Stimulated activated CD4-positive, alpha-beta T cell treated with anti-CD3 and anti-CD28 coated beads, Interleukin-15, amount 100 ng/mL, for 48 hours (primary cell): Measurements from ENCODE around the gene GLCCI1.
"Not testable (repeated sequence)": the region's sequence is repeated elsewhere in the genome, so short reads cannot be mapped to it uniquely, and the experiment has no call there.

Experiments used
- DNase-seq, 2 donors: peaks; one replicate each; pipeline ENCODE4 v3.0.0-alpha.2; 2020; ENCODE audit warnings: low read depth in 2 of 2

Gene GLCCI1

DNA sequence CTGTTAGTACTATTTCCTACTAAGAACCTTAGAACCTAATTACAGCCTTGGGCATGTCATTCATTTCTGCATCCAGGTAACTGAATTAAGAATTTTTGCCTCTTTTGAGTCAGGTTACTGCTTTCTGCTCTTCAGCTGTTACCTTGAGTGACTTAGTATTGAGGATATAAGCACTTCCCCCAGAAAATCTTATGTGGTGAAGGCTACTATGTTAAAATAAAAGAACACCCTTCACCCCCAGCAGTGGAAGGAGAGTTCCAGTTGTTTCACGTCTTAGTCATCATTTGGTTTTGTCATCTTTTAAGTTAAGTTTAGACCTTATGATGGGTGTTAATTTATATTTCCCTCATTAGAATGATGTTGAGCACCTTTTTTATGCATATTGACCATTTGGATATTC, 82.8 kb downstream of the GLCCI1 start:
- no peak for DNase-seq

DNA sequence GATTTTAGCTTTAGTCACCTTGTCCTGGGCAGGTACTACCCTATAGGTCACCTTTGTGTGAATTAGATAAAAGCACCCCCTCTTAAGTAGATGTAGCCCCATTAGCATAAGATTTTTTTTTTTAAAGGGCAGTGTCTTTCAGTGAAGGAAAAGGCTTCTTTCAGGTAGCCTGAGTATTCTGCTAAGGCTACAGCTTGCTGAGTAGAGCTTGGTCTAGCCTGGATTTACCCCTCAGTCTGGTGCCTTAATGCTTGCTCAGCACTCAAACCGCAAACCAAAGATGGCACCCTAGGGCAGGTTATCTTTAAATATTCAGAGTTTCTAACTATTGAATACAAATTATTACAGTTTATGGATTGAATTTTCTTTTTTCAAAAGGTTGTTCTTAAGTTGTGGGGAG, 83.4 kb downstream of the GLCCI1 start:
- no peak for DNase-seq

DNA sequence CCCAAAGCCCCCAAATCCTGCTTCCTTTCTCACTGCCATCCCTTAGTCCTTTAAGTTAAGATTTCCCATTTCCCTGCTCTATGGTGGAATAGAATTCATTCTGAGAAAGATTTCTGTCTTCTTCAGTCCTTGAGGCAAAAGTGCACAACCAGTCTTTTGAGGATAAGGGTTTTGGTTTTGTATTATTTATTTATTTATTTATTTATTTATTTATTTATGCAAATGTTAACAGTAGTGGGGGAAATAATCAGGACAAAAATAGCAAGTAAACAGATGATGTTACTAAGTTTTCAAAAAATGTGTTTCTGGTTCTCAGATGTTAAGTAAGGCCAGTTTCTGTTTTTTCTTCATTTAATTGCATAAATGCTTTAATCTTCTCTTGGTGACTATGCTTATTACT, 84.2 kb downstream of the GLCCI1 start:
- DNase-seq: no peak

DNA sequence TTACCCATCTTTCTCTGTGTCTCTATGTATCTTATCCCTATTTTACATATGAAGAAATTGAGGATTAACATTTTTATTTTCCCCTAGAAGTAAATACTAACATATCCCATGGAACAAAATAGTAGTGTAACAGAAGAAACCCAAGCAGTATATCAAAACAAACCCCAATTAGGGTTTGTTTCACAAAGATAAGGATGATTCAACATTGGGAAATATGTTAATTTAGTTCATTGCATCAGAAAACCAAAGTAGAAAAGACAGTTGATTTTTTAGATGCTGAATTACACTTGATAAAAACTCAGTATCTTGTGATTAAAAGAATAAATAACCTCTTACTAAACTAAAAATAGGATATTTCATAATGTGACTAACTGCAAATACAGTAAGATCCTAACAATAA, 87.8 kb downstream of the GLCCI1 start:
- DNase-seq: no peak

DNA sequence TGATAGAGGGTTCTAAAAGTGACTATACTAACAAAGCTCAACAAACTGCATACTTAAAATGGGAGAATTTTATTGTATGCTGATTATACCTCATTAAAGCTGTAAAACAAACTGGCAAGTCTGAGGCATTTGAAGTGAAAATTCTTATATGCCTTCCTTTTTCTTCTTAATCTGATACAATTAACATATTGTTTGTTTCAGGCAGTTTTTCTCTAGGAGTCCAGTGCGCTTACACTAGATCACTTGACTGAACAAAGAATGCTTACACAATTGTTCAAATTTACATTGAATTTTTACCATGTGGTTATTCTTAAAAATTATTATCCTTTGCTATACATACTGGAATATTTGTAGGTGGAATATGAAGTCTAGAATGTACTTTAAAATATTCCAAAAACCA, 89.0 kb downstream of the GLCCI1 start:
- DNase-seq: no peak

DNA sequence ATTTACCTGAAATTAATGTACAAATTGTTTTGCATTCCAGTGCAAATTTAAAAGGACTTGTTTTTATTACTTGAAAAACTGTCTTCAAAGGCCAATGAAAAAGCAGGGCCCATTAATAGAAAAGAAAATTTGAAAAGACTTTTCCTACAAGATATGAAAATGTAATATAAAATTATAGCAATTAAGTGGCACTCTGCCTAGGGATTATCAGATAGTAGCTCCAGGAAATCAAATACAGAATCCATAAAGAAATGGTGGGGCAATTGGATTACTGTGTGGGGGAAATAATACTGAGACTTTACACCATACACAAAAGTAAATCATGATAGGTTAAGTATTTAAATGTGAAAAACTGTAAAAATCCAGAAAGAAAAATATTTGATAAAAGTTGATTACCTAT, 89.7 kb downstream of the GLCCI1 start:
- DNase-seq: no peak

DNA sequence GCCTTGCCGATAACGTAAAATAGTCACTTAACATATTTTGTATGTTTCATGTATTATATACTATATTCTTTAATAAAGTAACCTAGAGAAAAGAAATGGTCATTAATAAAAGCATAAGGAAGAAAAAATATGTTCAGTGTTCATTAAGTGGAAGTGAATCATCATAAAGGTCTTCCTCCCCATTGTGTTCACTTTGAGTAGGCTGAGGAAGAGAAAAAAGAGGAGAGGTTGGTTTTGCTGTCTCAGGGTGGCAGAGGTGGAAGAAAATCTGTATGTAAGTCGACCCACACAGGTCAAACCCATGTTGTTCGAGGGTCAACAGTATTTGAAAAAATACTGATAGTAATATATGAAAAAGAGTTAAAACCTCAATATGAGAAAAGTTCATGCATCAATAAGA, 90.3 kb downstream of the GLCCI1 start:
- no peak for DNase-seq

DNA sequence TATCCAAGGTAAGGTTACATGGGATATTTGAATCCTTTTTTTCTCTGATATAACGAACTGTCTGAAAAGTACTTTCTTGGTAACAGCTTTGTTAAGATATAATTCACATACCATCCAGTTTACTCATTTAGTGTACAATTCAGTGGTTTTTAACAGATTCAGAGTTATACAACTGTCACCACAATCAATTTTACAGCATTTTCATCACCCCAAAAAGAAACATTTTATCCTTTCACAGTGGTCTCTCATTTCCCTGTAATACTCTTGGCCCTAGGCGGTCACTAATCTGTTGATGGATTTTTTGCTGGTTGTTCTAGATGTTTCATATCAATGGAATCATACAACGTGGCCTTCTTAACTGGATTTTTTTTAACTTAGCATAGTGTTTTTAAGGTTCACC, 91.6 kb downstream of the GLCCI1 start:
- no peak for DNase-seq

DNA sequence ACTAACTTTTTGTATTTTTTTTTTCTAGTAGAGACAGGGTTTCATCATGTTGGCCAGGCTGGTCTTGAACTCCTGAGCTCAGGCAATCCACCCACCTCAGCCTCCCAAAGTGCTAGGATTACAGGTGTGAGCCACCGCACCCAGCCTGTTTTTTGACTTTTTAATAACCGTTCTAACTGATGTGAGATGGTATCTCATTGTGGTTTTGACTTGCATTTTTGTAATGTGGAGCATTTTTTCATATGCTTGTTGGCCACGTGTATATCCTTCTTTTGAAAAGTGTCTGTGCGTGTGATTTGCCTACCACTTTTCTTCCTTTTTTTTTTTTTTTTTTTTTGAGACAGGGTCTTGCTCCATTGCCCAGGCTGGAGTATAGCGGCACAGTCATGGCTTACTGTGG, 94.7 kb downstream of the GLCCI1 start:
- not testable (repeated sequence) for DNase-seq

DNA sequence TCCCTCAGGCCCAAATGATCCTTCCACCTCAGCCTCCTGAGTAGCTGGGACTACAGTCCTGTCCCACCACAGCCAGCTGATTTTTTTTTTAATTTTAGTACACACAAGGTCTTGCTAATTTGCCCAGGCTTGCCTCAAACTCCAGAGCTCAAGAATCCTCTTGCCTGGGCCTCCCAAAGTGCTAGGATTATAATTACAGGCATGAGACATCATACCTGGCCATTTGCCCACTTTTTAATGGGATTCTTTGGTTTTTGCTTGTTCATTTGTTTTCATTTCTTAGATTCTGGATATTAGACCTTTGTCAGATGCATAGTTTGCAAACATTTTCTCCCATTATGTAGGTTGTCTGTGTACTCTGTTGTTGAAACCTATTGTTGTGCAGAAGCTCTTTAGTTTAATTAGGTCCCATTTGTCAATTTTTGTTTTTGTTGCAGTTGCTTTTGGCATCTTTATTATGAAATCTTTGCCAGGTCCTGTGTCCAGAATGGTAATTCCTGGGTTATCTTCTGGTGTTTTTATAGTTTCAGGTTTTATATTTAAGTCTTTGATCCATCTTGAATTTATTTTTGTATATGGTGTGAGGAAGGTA, 95.2 kb downstream of the GLCCI1 start:
- no peak for DNase-seq

DNA sequence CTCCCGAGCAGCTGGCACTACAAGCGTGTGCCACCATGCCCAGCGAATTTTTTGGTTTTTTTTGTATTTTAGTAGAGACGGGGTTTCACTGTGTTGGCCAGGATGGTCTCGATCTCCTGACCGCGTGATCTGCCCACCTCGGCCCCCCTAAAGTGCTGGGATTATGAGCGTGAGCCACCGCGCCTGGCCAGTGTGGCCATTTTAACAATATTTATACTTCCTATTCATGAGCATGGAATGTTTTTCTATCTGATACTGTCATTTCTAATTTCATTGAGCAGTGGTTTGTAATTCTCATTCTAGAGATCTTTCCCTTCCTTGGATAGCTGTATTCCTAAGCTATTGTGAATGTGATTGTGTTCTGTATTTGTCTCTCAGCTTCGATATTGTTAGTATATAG, 96.2 kb downstream of the GLCCI1 start:
- no peak for DNase-seq

DNA sequence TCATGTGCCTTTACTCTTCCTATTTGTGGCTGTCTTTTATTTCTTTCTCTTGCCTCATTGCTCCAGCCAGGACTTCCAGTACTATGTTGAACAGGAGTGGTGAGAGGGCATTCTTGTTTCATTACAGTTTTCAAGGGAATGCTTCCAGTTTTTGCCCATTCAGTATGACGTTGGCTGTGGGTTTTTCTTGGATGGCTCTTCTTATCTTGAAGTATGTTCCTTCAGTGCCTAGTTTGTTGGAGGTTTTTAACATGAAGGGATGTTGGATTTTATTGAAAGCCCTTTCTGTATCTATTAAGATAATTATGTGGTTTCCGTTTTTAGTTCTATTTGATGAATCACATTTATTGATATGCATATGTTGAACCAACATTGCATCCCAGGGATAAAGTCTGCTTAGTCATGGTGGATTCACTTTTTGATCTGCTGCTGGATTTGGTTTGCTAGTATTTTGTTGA, 96.8 kb downstream of the GLCCI1 start:
- DNase-seq: no peak

DNA sequence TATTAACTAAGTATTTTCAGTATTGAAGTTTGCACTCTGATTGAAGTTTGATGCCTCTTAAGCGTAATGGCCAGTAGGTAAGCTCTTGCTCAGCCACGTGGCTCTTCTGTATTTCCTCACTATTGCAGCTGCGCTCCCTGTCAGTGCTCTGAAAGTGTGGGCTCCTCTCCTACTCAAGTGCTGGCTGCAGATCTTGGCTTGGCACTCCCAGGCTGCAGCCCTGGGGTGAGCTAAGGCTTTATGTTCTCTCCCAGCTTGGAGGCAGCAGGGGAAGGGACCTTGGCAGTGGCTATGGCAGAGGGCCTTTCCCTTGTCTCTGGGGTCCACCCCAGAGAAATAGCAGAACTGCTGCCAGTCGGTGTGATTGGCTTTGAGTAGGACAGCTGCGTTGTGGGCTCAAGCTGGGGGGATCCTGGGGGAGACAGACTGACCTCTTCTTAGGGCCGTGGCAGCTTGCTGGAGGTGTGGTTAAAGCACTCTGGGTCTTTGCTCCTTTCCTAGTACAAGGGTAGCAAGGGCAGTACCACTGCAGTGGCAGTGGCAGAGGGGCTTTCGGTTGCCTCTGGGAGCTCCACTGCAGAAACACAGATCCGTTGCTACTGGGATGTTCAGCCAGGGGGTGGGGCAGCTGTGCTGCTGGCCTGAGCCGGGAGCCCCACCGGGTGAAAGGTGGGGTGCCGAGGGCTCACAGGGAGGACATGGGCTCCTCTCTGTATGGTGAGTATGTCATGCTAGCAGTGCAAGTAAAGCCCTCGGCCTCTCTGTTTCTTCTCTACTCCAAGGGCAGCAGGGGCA, 100.5 kb downstream of the GLCCI1 start:
- no peak for DNase-seq

DNA sequence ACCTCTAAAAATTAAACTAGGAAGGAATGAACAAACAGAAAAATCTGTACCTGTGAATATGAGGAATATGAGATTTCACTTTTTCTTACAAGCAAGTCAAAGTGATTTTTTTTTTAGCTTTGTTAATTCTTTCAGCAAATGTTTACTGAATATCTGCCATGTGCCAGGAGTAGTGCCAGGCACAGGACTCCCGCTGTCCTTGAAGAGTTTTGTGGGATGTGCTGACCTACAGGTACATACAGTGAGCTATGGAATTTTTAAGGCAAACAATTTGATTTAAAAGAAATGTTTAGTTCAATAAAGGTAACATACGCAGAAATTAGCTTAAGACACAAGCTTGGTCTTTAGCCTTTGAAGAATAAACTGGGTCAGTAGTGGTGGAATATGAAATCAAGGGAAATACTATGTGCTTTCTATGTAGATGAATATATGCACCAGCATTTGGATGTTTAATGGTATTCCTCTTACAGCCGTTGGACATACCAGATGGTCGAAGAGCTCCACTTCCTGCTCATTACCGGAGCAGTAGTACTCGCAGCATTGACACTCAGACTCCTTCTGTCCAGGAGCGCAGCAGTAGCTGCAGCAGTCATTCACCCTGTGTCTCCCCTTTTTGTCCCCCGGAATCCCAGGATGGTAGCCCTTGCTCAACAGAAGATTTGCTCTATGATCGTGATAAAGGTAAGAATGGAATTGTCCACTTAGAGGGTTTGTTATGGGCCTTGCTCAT, 102.0 kb downstream of the GLCCI1 start:
- DNase-seq: no peak

DNA sequence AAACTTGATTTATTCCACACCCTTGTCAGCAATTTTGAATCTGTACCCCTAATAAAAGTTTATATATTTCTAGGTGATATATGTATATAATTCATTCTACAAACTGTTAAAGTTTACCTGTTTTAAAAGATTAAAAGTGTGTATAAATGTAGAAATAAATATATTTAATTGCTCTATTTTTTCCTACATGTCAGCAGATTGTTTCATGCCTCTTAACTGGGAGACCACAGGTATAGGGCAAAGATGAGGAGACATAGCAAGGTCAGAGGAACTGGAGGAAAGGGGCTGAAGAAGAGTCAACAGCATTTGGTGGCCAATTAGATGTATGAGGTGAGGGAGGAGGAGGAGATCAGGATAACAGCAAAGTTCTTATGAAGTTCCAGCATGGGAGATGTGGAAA, 109.8 kb downstream of the GLCCI1 start:
- DNase-seq: no peak

DNA sequence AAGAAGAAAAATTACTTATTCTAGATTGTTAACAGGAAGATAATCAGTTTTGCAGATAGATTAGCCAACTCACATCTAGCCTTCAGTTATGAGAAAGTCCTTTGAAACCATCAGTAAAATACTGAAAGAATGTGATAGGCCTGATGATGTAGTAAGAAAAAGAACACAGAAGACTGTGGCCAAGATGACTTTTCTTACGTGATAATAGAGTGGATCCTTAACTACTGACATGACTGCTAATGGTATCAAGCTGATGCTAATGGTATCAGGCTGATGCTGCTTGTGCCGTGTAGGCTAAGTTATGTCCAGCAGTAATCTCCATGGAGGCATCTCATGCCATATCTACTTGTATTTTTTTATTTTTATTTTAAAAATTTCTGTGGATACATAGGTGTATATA, 114.2 kb downstream of the GLCCI1 start:
- DNase-seq: no peak

DNA sequence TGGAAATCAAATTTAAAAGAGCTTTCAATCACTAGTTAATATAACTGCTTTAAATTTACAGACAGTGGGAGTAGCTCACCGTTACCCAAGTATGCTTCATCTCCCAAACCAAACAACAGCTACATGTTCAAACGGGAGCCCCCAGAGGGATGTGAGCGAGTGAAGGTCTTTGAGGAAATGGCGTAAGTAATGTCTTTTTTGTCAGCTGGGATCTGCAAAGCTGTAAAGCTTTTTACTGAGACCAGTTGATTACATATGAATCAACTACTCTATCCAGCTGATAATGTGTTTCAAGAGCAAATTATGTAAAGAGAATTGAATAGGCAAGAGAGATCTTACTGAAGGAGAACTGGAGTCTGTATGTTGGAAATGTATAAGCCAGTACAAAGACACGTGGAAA, 116.2 kb downstream of the GLCCI1 start:
- no peak for DNase-seq

DNA sequence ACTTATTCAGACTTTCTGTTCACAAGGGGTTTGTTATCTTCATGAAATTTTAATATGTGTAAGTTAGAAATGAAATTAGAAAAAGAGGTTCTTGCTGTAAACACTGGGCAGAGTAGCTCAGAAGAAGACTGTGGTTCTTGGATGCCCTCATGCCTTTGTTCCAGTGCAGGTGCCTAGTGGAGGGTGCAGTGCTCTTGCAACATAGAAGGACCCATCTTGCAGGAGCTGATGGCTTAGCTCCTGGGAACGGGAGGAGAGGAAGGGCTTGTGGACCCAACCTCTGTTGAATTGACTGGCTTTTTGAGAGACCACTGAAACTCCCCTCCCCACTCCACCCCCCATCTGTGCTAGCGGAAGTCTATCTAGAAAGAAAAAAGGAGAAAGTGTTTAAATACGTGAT, 116.8 kb downstream of the GLCCI1 start:
- DNase-seq: no peak

DNA sequence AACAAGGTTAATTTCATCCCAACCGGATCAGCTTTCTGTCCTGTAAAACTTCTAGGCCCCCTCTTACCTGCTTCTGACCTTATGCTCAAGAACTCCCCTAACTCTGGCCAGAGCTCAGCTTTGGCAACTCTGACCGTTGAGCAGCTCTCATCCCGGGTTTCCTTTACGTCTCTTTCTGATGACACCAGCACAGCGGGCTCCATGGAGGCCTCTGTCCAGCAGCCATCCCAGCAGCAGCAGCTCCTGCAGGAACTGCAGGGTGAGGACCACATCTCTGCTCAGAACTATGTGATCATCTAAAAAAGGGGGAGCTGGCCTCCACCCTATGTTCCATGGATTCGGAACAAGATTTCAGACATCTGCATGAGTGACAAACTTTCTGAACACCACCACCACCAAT, 117.6 kb downstream of the GLCCI1 start:
- no peak for DNase-seq

DNA sequence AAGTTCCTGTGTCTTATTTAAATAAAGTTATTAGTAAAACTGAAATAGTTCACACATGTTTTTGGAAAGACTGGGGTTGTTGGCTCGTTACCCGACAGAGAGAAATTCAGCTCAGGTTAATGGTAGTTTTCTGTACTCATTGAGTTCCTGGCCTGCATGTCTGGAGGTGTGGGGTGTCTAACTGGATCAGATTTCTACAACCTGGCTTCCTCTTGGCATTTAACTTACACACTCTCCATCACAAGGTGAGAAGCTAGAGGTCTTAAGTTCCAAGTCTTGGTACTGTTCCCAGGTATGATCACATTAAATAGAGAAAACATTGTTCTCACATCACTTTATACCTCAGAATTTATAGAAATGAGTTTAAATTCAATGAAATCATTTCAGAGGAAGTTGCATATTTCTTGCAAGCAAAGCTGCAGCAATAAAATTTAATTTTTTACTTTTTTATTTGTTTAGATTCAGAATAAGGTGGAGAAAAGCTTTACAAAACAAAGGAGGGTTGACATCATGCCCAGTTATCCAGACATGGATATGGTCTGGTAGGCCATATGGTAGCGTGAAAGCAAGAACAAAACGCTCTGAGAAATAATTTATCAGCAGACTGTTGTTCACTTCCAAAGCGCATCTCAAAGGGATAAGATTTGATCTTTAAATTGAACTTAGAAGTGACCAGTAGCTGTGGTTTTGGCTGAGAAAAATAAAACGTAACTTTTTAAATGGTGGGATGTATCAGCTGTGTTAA, 120.6 kb downstream of the GLCCI1 start:
- DNase-seq: no peak

DNA sequence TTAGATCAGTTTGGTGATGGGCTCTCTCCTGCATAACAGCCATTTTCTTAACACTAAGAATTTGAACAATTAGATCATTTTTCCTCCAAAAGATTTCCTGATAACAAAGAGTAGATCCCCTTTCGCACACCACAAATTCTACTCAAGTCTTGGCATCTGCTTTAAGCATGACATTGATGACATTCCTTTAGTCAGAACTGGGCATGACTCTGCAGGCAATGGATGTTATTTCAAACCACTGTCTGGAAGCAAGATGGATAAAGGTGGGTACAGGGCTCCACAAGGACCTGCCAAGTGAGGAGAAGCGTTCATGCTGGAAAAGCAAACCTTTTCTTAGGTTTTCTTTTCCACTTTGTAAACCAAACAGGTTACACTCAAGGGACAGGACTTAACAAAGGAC, 123.5 kb downstream of the GLCCI1 start:
- DNase-seq: no peak
